HepG2 (cell line): ENCODE results near the gene DPY19L3. TPM values are rescaled to one million over a fixed set of nuclear protein-coding genes. Genes with fewer than 3 reads are reported as not detected.

ENCODE experiments used
- ATAC-seq: fragments of 200-7000 bp; cut with Tn5 transposase; 3 replicates; pipeline ENCODE4 v1.9.1; 2020; ENCODE audit warnings: mild to moderate bottlenecking, moderate library complexity
- BruUV-seq: library from RNA; stranded (reverse); fragments of 400-500 nt; replicated peaks from 2 replicates; lab custom pipeline; 2021; lab: Mats Ljungman, UMichigan
- CTCF ChIA-PET: fragments of 300-600 bp; formaldehyde crosslinking; extraction: SDS; loops from one replicate; lab custom pipeline; 2021; ENCODE audit warnings: low total read pairs, inconsistent platforms, low intra/inter-chr PET ratio; lab: Yijun Ruan, JAX
- POLR2A ChIA-PET: fragments of 350-600 bp; sonication (Branson Sonifier 250); formaldehyde crosslinking; loops from one replicate; lab custom pipeline; 2020; ENCODE audit warnings: antibody characterized with exemption, inconsistent platforms; lab: Yijun Ruan, JAX
- DNase-seq: peaks from one replicate; pipeline ENCODE4 v3.0.0-alpha.2; 2015; ENCODE audit warnings: low spot score
- FAIRE-seq: peaks from 3 replicates; lab custom pipeline; 2011; peaks lifted over from hg19 to GRCh38; lab: Jason Lieb, UNC
- H2AFZ ChIP-seq: one replicate; pipeline ENCODE4 v1.6.1; 2011; ENCODE audit warnings: low read length, inconsistent platforms
- H3K27ac ChIP-seq: fragments of 300-600 bp; 3 replicates; pipeline ENCODE4 v1.8.0; 2011; ENCODE audit warnings: mixed run types, mild to moderate bottlenecking, mixed read lengths, low read length, inconsistent platforms; ENCODE audit not compliant: insufficient read depth; ENCODE audit errors: extremely low read length
- H3K27me3 ChIP-seq, 2 experiments: fragments of 200-600 bp in 1 of 2; 2 replicates in 1 of 2; 3 replicates in 1 of 2; pipeline versions ENCODE4 v1.6.0 to v1.8.0; 2011; ENCODE audit warnings: low read length in 2 of 2, mild to moderate bottlenecking in 2 of 2, moderate library complexity in 2 of 2, inconsistent platforms in 1 of 2; ENCODE audit not compliant: insufficient read depth in 2 of 2, control insufficient read depth in 1 of 2
- H3K36me3 ChIP-seq, 2 experiments: fragments of 200-600 bp in 1 of 2; replicated peaks in 1 of 2; 2 replicates in 1 of 2; 3 replicates in 1 of 2; pipeline versions ENCODE4 v1.5.1 to v1.8.0; 2011; ENCODE audit warnings: low read length in 2 of 2, inconsistent platforms in 1 of 2; ENCODE audit not compliant: insufficient read depth in 2 of 2, control insufficient read depth in 1 of 2
- H3K4me1 ChIP-seq: 2 replicates; pipeline ENCODE4 v1.5.1; 2012; ENCODE audit warnings: low read length, inconsistent platforms; ENCODE audit not compliant: insufficient read depth
- H3K4me2 ChIP-seq: 2 replicates; pipeline ENCODE4 v1.6.0; 2011; ENCODE audit warnings: low read depth, low read length, inconsistent platforms
- H3K4me3 ChIP-seq, 3 experiments: fragments of 200-600 bp in 1 of 3; sonication (generic), shearing (Covaris generic) in 1 of 3; replicated peaks in 1 of 3; 2 replicates each; pipeline ENCODE4 v1.5.1; 2011 to 2016; ENCODE audit warnings: low read length in 3 of 3, inconsistent platforms in 2 of 3, low read depth in 2 of 3, mild to moderate bottlenecking in 2 of 3, control low read depth in 1 of 3, mixed read lengths in 1 of 3; ENCODE audit not compliant: insufficient read depth in 1 of 3
- H3K79me2 ChIP-seq: one replicate; pipeline ENCODE4 v1.6.1; 2011; ENCODE audit warnings: low read length, inconsistent platforms; ENCODE audit not compliant: insufficient read depth
- H3K9ac ChIP-seq: 2 replicates; pipeline ENCODE4 v1.6.0; 2011; ENCODE audit warnings: mild to moderate bottlenecking, low read depth, low read length, inconsistent platforms; ENCODE audit not compliant: insufficient read depth
- H3K9me3 ChIP-seq: 2 replicates; pipeline ENCODE4 v1.5.1; 2012; ENCODE audit warnings: mild to moderate bottlenecking, low read length
- H4K20me1 ChIP-seq: 2 replicates; pipeline ENCODE4 v1.6.0; 2011; ENCODE audit warnings: inconsistent platforms, mild to moderate bottlenecking, low read length, moderate library complexity; ENCODE audit not compliant: insufficient read depth
- CREBL2 ChIP-seq: sonication (generic); formaldehyde crosslinking; IDR thresholded peaks from 2 replicates; pipeline ENCODE4 v1.8.1; 2023; ENCODE audit warnings: missing genetic modification reagents, mild to moderate bottlenecking, borderline replicate concordance
- HMGXB3 ChIP-seq: sonication (generic); formaldehyde crosslinking; IDR thresholded peaks from 2 replicates; pipeline ENCODE4 v1.4.0; 2020; ENCODE audit warnings: missing genetic modification reagents, borderline replicate concordance
- SAFB2 ChIP-seq: sonication (generic); formaldehyde crosslinking; IDR thresholded peaks from 2 replicates; pipeline ENCODE4 v1.5.1; 2020; ENCODE audit warnings: missing genetic modification reagents, low read depth, mild to moderate bottlenecking, borderline replicate concordance
- SOX5 ChIP-seq: IDR thresholded peaks from 2 replicates; pipeline ENCODE4 v1.6.1; 2016; ENCODE audit warnings: borderline replicate concordance
- ZFP37 ChIP-seq: sonication (generic); formaldehyde crosslinking; IDR thresholded peaks from 2 replicates; pipeline ENCODE4 v1.4.0; 2020; ENCODE audit warnings: missing genetic modification reagents, borderline replicate concordance
- ZHX1 ChIP-seq: sonication (generic); formaldehyde crosslinking; IDR thresholded peaks from 2 replicates; pipeline ENCODE4 v1.8.1; 2022; ENCODE audit warnings: low read depth, mild to moderate bottlenecking, missing genetic modification reagents
- ZNF639 ChIP-seq: conservative IDR thresholded peaks from 2 replicates; pipeline ENCODE4 v1.6.1; 2018; ENCODE audit warnings: missing genetic modification reagents
- ZNF670 ChIP-seq: sonication (generic); formaldehyde crosslinking; IDR thresholded peaks from 2 replicates; pipeline ENCODE4 v1.8.0; 2022; ENCODE audit warnings: mild to moderate bottlenecking, missing genetic modification reagents, borderline replicate concordance
- ZNF737 ChIP-seq: sonication (generic); formaldehyde crosslinking; IDR thresholded peaks from 2 replicates; pipeline ENCODE4 v1.5.0; 2020; ENCODE audit warnings: missing genetic modification reagents, mild to moderate bottlenecking, borderline replicate concordance
- WGBS: methylation state at CpG from one replicate; pipeline ENCODE4 v1.1.6; 2017; ENCODE audit warnings: low lambda C conversion rate; 5-methylcytosine and 5-hydroxymethylcytosine counted together
- in situ Hi-C: cut with HindIII; loops from 2 replicates; pipeline ENCODE4 v1.10.0; 2017; ENCODE audit warnings: low pct_unique_long_range_greater_than_20kb; ENCODE audit not compliant: extremely low pct_ligation_motif_present
- intact Hi-C: fragments of 100-400 bp; cut with micrococcal nuclease; formaldehyde crosslinking; loops from one replicate; pipeline ENCODE4 v1.10.0; 2022; ENCODE audit not compliant: unreplicated experiment
- polyA plus RNA-seq, 8 experiments: library from polyadenylated mRNA; depleted of rRNA in 3 of 8; stranded (reverse) in 7 of 8; unstranded in 1 of 8; fragments of >200 nt; fragmentation: Illumina TruSeq in 4 of 8; extraction: Trizol in 4 of 8; gene quantifications; 2 replicates each; pipeline versions ENCODE4 v1.2.1 to v1.2.3, GENCODE V29; 2011 to 2016; ENCODE audit warnings: low read depth in 4 of 8, missing spikeins in 1 of 8, mixed read lengths in 1 of 8; ENCODE audit not compliant: insufficient read depth in 1 of 8
- total RNA-seq, 5 experiments: library from RNA; depleted of rRNA; stranded (reverse); fragments of >200 nt; fragmentation: Illumina TruSeq; extraction: Trizol; gene quantifications; 2 replicates each; pipeline ENCODE4 v1.2.3, GENCODE V29; 2016; ENCODE audit warnings: low read depth in 1 of 5

The DPY19L3 gene
- total and polyA plus RNA-seq, 2 of the 13 experiments (the other 11 are each of a cell fraction or from before 2014, with no cell fraction given) = 21.6 to 25.2 TPM

- in situ Hi-C loops (no loop called here), intact Hi-C loops (no loop called here)
- DNase-seq (no peak), ATAC-seq (no peak), FAIRE-seq (no peak)
- no peak overlapping the region for H2AFZ ChIP-seq
- H3K79me2 ChIP-seq = no peaks in the 10 kb centered on the region
- no peak for TF ChIP-seq ZFP37
- TF ChIP-seq ZNF639 (CRISPR knock-in tag) = no peak
- no peak for TF ChIP-seq ZNF670 (CRISPR knock-in tag)
- no peaks in the 10 kb centered on the region for H3K4me1 ChIP-seq
- no peaks in the 10 kb centered on the region for H3K9me3 ChIP-seq
- H3K4me3 ChIP-seq = no peak overlapping the region
- BruUV-seq = no TSS peak
- no peak overlapping the region for H3K9ac ChIP-seq
- peaks cover 6 to 60% of the 10 kb centered on the region in 2 experiments; a peak in 4 of 5 replicates for H3K36me3 ChIP-seq
- H3K27ac ChIP-seq = no peak overlapping the region
- no peaks in the 10 kb centered on the region for H4K20me1 ChIP-seq
- no peaks in the 10 kb centered on the region for H3K27me3 ChIP-seq
- POLR2A ChIA-PET = no interaction called here
- CTCF ChIA-PET = no interaction called here
- WGBS = 96% methylated on average over 13 of the region's 13 CpGs
- no peak overlapping the region for H3K4me2 ChIP-seq
These were observed 74.8 kb downstream of the DPY19L3 start for GRCh38 chr19:32480321-32480720.

- ChIA-PET POLR2A (no interaction called here), CTCF (no interaction called here)
- ATAC-seq (no peak), DNase-seq (no peak), FAIRE-seq (no peak)
- Histone ChIP-seq H3K9me3 (no peaks in the 10 kb centered on the region), H3K9ac (no peak overlapping the region), H3K4me2 (no peak overlapping the region), H3K4me1 (no peaks in the 10 kb centered on the region), H3K36me3 (peaks cover 8 to 57% of the 10 kb centered on the region in 2 experiments; a peak in 4 of 5 replicates), H3K4me3 (no peak overlapping the region), H4K20me1 (no peaks in the 10 kb centered on the region), H2AFZ (no peak overlapping the region), H3K27me3 (no peaks in the 10 kb centered on the region), H3K79me2 (no peaks in the 10 kb centered on the region), H3K27ac (no peak overlapping the region)
- no TSS peak for BruUV-seq
- in situ Hi-C loops (no loop called here), intact Hi-C loops (no loop called here)
- 75% methylated on average over 4 of the region's 4 CpGs for WGBS
- TF ChIP-seq HMGXB3 (CRISPR knock-in tag) = no peak
- no peak for TF ChIP-seq SAFB2 (CRISPR knock-in tag)
- no peak for TF ChIP-seq ZHX1 (CRISPR knock-in tag)
- no peak for TF ChIP-seq ZNF737 (CRISPR knock-in tag)
- no peak for TF ChIP-seq SOX5
- TF ChIP-seq CREBL2 (CRISPR knock-in tag) = no peak
These were observed 78.0 kb downstream of the DPY19L3 start for GRCh38 chr19:32483574-32483973.
